Nephron progenitor cell (in vitro differentiated cells): Measurements from ENCODE around the gene PCDH15.

ENCODE experiments used
- DNase-seq: peaks from one replicate; pipeline ENCODE4 v3.0.0; 2021
- H3K27ac Mint-ChIP-seq: 2 replicates; pipeline ENCODE4 v1.8.0; 2021; ENCODE audit warnings: mild to moderate bottlenecking, moderate library complexity, mixed read lengths
- H3K27me3 Mint-ChIP-seq: 2 replicates; pipeline ENCODE4 v1.8.0; 2021; ENCODE audit warnings: mild to moderate bottlenecking, low read depth, mixed read lengths; ENCODE audit not compliant: poor library complexity
- H3K36me3 Mint-ChIP-seq: 2 replicates; pipeline ENCODE4 v1.8.0; 2021; ENCODE audit warnings: low read depth, mixed read lengths
- H3K4me1 Mint-ChIP-seq: 2 replicates; pipeline ENCODE4 v1.8.0; 2021; ENCODE audit warnings: mixed read lengths
- H3K4me3 Mint-ChIP-seq: 2 replicates; pipeline ENCODE4 v1.8.0; 2021; ENCODE audit warnings: mild to moderate bottlenecking, moderate library complexity, mixed read lengths
- H3K9me3 Mint-ChIP-seq: 2 replicates; pipeline ENCODE4 v1.8.0; 2021; ENCODE audit warnings: mild to moderate bottlenecking, moderate library complexity, mixed read lengths
- CTCF ChIP-seq: fragments of 200-600 bp; sonication (generic); IDR thresholded peaks from 2 replicates; pipeline ENCODE4 v1.5.0; 2021; ENCODE audit warnings: antibody characterized with exemption

The PCDH15 gene

GRCh38 chr10:54009672-54010071 is 791.4 kb downstream of the PCDH15 start:
- Mint-ChIP-seq H3K27ac (no peak overlapping the region), H3K27me3 (no peaks in the 10 kb centered on the region), H3K36me3 (no peaks in the 10 kb centered on the region), H3K4me3 (no peak overlapping the region), H3K9me3 (peaks cover 6% of the 10 kb centered on the region), H3K4me1 (peaks cover 5% of the 10 kb centered on the region)
- DNase-seq, result no peak
- no peak for TF ChIP-seq CTCF

GRCh38 chr10:54002077-54002476 is 799.0 kb downstream of the PCDH15 start:
- no peak overlapping the region for H3K4me3 Mint-ChIP-seq
- no peak overlapping the region for H3K27ac Mint-ChIP-seq
- no peaks in the 10 kb centered on the region for H3K36me3 Mint-ChIP-seq
- H3K9me3 Mint-ChIP-seq, result no peaks in the 10 kb centered on the region
- no peaks in the 10 kb centered on the region for H3K27me3 Mint-ChIP-seq
- DNase-seq, result no peak
- TF ChIP-seq CTCF, result no peak
- H3K4me1 Mint-ChIP-seq, result no peaks in the 10 kb centered on the region

- TF ChIP-seq CTCF, result peak; percentile 37
- Mint-ChIP-seq H3K9me3 (no peaks in the 10 kb centered on the region), H3K27ac (no peak overlapping the region), H3K36me3 (no peaks in the 10 kb centered on the region), H3K4me1 (no peaks in the 10 kb centered on the region), H3K4me3 (no peak overlapping the region), H3K27me3 (no peaks in the 10 kb centered on the region)
- no peak for DNase-seq
Measured at GRCh38 chr10:53997953-53998352, 803.1 kb downstream of the PCDH15 start.

GRCh38 chr10:53990799-53991238 is 810.2 kb downstream of the PCDH15 start:
- no peak for DNase-seq
- Mint-ChIP-seq H3K9me3 (peaks cover 20% of the 10 kb centered on the region), H3K36me3 (peaks cover 10% of the 10 kb centered on the region), H3K27me3 (no peaks in the 10 kb centered on the region), H3K4me1 (peaks cover 5% of the 10 kb centered on the region), H3K4me3 (no peak overlapping the region), H3K27ac (no peak overlapping the region)
- no peak for TF ChIP-seq CTCF

GRCh38 chr10:53983431-53983830 is 817.6 kb downstream of the PCDH15 start:
- H3K9me3 Mint-ChIP-seq, result peaks cover 7% of the 10 kb centered on the region
- H3K27me3 Mint-ChIP-seq, result no peaks in the 10 kb centered on the region
- TF ChIP-seq CTCF, result no peak
- H3K36me3 Mint-ChIP-seq, result no peaks in the 10 kb centered on the region
- no peak overlapping the region for H3K4me3 Mint-ChIP-seq
- H3K27ac Mint-ChIP-seq, result no peak overlapping the region
- no peak for DNase-seq
- peaks cover 5% of the 10 kb centered on the region for H3K4me1 Mint-ChIP-seq

- TF ChIP-seq CTCF, result no peak
- Mint-ChIP-seq H3K4me1 (no peaks in the 10 kb centered on the region), H3K27me3 (no peaks in the 10 kb centered on the region), H3K9me3 (peaks cover 7% of the 10 kb centered on the region), H3K27ac (no peak overlapping the region), H3K4me3 (no peak overlapping the region), H3K36me3 (no peaks in the 10 kb centered on the region)
- DNase-seq, result no peak
Measured at GRCh38 chr10:53980210-53980609, 820.8 kb downstream of the PCDH15 start.
